UCSD-AML1 (cell line): ENCODE data around the gene SLC9B2.
A peak's percentile ranks its signal among the peaks of the same experiment; 100 is the strongest.
"Not testable (repeated sequence)": the region's sequence is repeated elsewhere in the genome, so short reads cannot be mapped to it uniquely, and the experiment has no call there.

Source experiments
- DNase-seq: peaks from one replicate; lab custom pipeline; 2025; ENCODE audit not compliant: unreplicated experiment; lab: John Stamatoyannopoulos, UW

SLC9B2 gene

DNA sequence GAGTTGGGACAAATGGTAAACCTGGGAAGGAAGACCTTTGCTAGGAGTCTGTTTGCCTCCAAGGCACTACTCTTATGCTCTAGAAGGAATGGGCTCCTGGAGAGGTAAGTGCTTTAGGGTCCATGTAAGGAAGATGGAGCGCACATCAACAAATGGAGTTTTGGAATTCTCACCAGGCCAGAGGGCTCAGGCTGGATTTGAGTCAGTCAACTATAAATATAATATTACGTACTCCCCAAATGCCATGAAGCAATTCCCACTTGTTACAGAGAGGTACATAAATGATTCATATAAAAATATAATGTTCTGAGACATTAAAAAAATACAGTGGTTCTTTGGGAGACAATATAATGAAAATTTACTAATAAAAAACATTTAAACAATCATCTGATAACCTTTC lies 55.4 kb downstream of the SLC9B2 start:
- no peak for DNase-seq

- peak; percentile 93 for DNase-seq
These were observed 57.0 kb downstream of the SLC9B2 start, which contains the start of gene SLC9B1 for GRCh38 chr4:103019308-103020124. SLC9B1 (minus strand) TSS chr4:103019705; CDS start chr4:102991711, 27,994 bp downstream.

GRCh38 chr4:103018391-103019307 lies 57.9 kb downstream of the SLC9B2 start:
- no peak for DNase-seq

GRCh38 chr4:103012551-103012950 lies 64.0 kb downstream of the SLC9B2 start:
- DNase-seq = no peak

DNA sequence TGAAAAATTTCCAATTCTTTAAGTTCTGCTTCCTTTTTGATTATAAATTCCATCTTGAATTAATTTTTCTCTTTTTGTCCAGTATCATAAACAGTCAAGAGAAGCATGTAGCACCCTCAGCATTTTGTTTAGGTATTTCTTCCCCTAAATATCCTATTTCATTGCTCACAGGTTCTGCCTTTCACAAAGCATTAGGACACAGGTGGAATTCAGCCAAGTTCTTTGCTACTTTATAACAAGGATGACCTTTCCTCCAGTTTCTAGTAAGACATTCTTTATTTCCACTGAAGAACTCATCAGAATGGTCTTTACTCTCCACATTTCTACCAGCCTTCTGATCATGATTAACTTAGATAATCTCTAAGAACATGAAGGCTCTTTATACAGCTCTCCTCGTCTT lies 64.5 kb downstream of the SLC9B2 start:
- no peak for DNase-seq

DNA sequence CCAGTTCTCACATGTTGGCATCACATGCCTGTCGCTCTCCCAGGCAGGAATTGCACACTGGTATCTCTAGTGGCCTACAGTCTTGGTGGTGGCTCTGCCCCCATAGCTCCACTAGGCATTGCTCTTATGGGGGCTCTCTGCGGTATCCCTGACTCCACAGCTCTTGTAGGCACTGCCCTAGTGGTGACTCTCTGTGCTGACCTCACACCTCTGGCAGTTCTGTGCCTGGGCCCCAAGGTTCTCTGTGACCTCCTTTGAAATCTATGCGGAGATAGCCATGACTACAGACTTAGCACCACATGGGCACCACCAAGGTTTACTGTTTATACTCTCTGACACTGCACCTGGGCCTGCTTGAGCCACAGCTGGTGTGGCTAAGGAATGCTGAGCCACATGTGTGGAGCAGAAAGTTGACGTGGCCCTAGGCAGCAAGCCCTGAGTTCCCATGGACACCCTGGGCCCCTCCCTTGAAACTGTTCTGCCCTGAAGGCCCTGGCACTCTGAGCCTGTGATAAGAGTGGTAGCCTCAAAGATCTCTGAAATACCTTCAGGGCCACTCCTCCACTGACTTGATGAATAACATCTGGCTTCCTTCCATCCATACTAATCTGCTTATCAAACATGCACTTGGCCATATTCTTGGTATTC lies 65.1 kb downstream of the SLC9B2 start:
- no peak for DNase-seq

- DNase-seq = no peak
These were observed 65.8 kb downstream of the SLC9B2 start for GRCh38 chr4:103010804-103011203.

- no peak for DNase-seq
These were observed 67.5 kb downstream of the SLC9B2 start for GRCh38 chr4:103008875-103009729.

- no peak for DNase-seq
These were observed 74.0 kb downstream of the SLC9B2 start for GRCh38 chr4:103002551-103002950.

DNA sequence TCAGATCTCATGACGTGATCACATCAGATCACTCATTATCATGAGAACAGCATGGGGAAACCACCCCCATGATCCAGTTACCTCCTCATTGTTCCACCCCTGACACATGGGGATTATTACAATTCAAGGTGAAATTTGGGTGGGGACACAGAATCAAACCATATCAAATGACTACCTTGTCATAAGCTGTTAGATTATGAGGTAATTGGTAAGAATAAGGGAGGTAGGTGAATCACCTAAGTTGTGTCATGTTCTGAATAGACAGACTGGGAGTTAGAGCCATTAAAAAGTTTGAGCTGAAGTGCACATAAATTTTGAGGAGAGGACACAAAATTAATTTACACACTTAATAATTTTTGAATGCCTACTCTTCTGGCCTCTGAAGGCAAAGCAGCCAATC lies 81.8 kb downstream of the SLC9B2 start:
- no peak for DNase-seq

- DNase-seq = not testable (repeated sequence)
These were observed 82.6 kb downstream of the SLC9B2 start for GRCh38 chr4:102993985-102994384.

- DNase-seq = no peak
These were observed 88.0 kb downstream of the SLC9B2 start for GRCh38 chr4:102988429-102989020.

GRCh38 chr4:102981005-102981404 lies 95.6 kb downstream of the SLC9B2 start:
- DNase-seq = no peak
